ENCODE results near the gene VARS2.
"Not testable (repeated sequence)": the region's sequence is repeated elsewhere in the genome, so short reads cannot be mapped to it uniquely, and the experiment has no call there.

VARS2 gene

GRCh38 chr6:30914076-30914853 is at the start of gene VARS2:
Gene VARS2, plus strand, starts transcription at chr6:30914238. Its CDS starts 599 bp downstream, at chr6:30914837.
- peak; percentile 63 to 70 for DNase-seq (ENCODE audit: low read depth in 2 of 2)

GRCh38 chr6:30864325-30864724 is 49.7 kb upstream of the VARS2 start:
- no peak for DNase-seq (ENCODE audit: low read depth in 2 of 2)

GRCh38 chr6:30869241-30869749 is 44.7 kb upstream of the VARS2 start:
- not testable (repeated sequence) for DNase-seq (ENCODE audit: low read depth in 2 of 2)

GRCh38 chr6:30870546-30870945 is 43.5 kb upstream of the VARS2 start:
- DNase-seq (ENCODE audit: low read depth in 2 of 2): no peak

- DNase-seq (ENCODE audit: low read depth in 2 of 2): no peak
Measured at GRCh38 chr6:30871592-30872183, 42.4 kb upstream of the VARS2 start.

- no peak for DNase-seq (ENCODE audit: low read depth in 2 of 2)
Measured at GRCh38 chr6:30873137-30873640, 40.8 kb upstream of the VARS2 start.

- DNase-seq (ENCODE audit: low read depth in 2 of 2): not testable (repeated sequence)
Measured at GRCh38 chr6:30873795-30874194, 40.2 kb upstream of the VARS2 start.

- no peak for DNase-seq (ENCODE audit: low read depth in 2 of 2)
Measured at GRCh38 chr6:30875244-30876038, 38.6 kb upstream of the VARS2 start.

GRCh38 chr6:30876039-30876730 is 37.9 kb upstream of the VARS2 start:
- no peak for DNase-seq (ENCODE audit: low read depth in 2 of 2)

GRCh38 chr6:30877419-30878262 is 36.4 kb upstream of the VARS2 start:
- peak; percentile 58 to 65 for DNase-seq (ENCODE audit: low read depth in 2 of 2)

- DNase-seq (ENCODE audit: low read depth in 2 of 2): no peak
Measured at GRCh38 chr6:30879684-30880427, 34.2 kb upstream of the VARS2 start.

- DNase-seq (ENCODE audit: low read depth in 2 of 2): no peak
Measured at GRCh38 chr6:30880698-30881252, 33.3 kb upstream of the VARS2 start.

- DNase-seq (ENCODE audit: low read depth in 2 of 2): no peak
Measured at GRCh38 chr6:30881392-30882203, 32.4 kb upstream of the VARS2 start.

GRCh38 chr6:30882204-30882758 is 31.8 kb upstream of the VARS2 start:
- DNase-seq (ENCODE audit: low read depth in 2 of 2): no peak

GRCh38 chr6:30882759-30883684 is 31.0 kb upstream of the VARS2 start:
- no peak for DNase-seq (ENCODE audit: low read depth in 2 of 2)

- peak in 1 of 2 donors; percentile 26 for DNase-seq (ENCODE audit: low read depth in 2 of 2)
Measured at GRCh38 chr6:30883685-30884520, 30.1 kb upstream of the VARS2 start, which contains the start of gene DDR1. Gene DDR1, plus strand, starts transcription at chr6:30884519. Its CDS starts 4,211 bp downstream, at chr6:30888730.
